A549 (cell line): ENCODE measurements around the gene RRP8. TPM values are rescaled to one million over a fixed set of nuclear protein-coding genes. Genes with fewer than 3 reads are reported as not detected.

Source experiments
- ATAC-seq, 2 experiments: fragments of 200-7000 bp in 1 of 2; fragments of >200 bp in 1 of 2; cut with Nextera tagmentation in 1 of 2; cut with Tn5 transposase in 1 of 2; 3 replicates each; pipeline versions ENCODE4 v1.8.0 to v1.9.1; 2018 to 2020; ENCODE audit warnings: mild to moderate bottlenecking in 1 of 2, moderate library complexity in 1 of 2
- CTCF ChIA-PET: fragments of 300-600 bp; sonication (Branson Sonifier 250); formaldehyde crosslinking; extraction: SDS; loops from one replicate; lab custom pipeline; 2021; ENCODE audit warnings: antibody characterized with exemption, inconsistent platforms; lab: Yijun Ruan, JAX
- POLR2A ChIA-PET: fragments of 350-600 bp; formaldehyde crosslinking; extraction: SDS; loops from one replicate; lab custom pipeline; 2021; ENCODE audit warnings: antibody characterized with exemption, inconsistent platforms; lab: Yijun Ruan, JAX
- DNase-seq, 2 experiments: peaks; one replicate each; pipeline versions ENCODE4 v3.0.0 to v3.0.0-alpha.2; 2011 to 2016; ENCODE audit warnings: low read depth in 1 of 2, low spot score in 1 of 2
- FAIRE-seq: peaks from 2 replicates; lab custom pipeline; 2011; peaks lifted over from hg19 to GRCh38; lab: Jason Lieb, UNC
- H3K27ac ChIP-seq, 2 experiments: fragments of >200 bp; sonication (Bioruptor Twin); formaldehyde crosslinking; 3 replicates each; pipeline ENCODE4 v1.5.1; 2016 to 2017
- H3K4me1 ChIP-seq: fragments of >200 bp; sonication (Bioruptor Twin); formaldehyde crosslinking; 3 replicates; pipeline ENCODE4 v1.6.1; 2016
- H3K4me2 ChIP-seq: fragments of >200 bp; sonication (Bioruptor Twin); formaldehyde crosslinking; 3 replicates; pipeline ENCODE4 v1.6.1; 2016
- H3K4me3 ChIP-seq: fragments of >200 bp; sonication (Bioruptor Twin); formaldehyde crosslinking; 3 replicates; pipeline ENCODE4 v1.5.1; 2016
- H3K9me3 ChIP-seq: fragments of >200 bp; sonication (Bioruptor Twin); formaldehyde crosslinking; 3 replicates; pipeline ENCODE4 v1.6.1; 2016
- ATOH8 ChIP-seq: fragments of 250-450 bp; sonication (Bioruptor Pico); IDR thresholded peaks from 2 replicates; pipeline ENCODE4 v1.5.0; 2020; ENCODE audit warnings: low read depth, mild to moderate bottlenecking, moderate library complexity
- BCL3 ChIP-seq: fragments of >200 bp; sonication (Bioruptor Twin); formaldehyde crosslinking; IDR thresholded peaks from 3 replicates; pipeline ENCODE4 v1.6.1; 2016
- BHLHE40 ChIP-seq: IDR thresholded peaks from 2 replicates; pipeline ENCODE4 v1.6.1; 2012; ENCODE audit warnings: low read depth, low read length, inconsistent platforms
- CEBPB ChIP-seq, 2 experiments: fragments of >200 bp in 1 of 2; sonication (Bioruptor Twin) in 1 of 2; formaldehyde crosslinking in 1 of 2; IDR thresholded peaks; 2 replicates each; pipeline ENCODE4 v1.6.1; 2012 to 2016
- CHD2 ChIP-seq: fragments of 150-350 bp; IDR thresholded peaks from 2 replicates; pipeline ENCODE4 v1.6.1; 2014; ENCODE audit warnings: low read length; ENCODE audit not compliant: partially characterized antibody
- CTCF ChIP-seq: fragments of >200 bp; sonication (Bioruptor Twin); formaldehyde crosslinking; IDR thresholded peaks from 3 replicates; pipeline ENCODE4 v1.5.1; 2016
- EHMT2 ChIP-seq: fragments of 200-600 bp; sonication (generic); IDR thresholded peaks from 2 replicates; pipeline ENCODE4 v1.6.1; 2016; ENCODE audit warnings: antibody characterized with exemption, low read depth, mild to moderate bottlenecking, moderate library complexity
- ELK1 ChIP-seq: fragments of 150-350 bp; IDR thresholded peaks from 2 replicates; pipeline ENCODE4 v1.6.1; 2014; ENCODE audit warnings: low read depth, mild to moderate bottlenecking, low read length
- EP300 ChIP-seq, 2 experiments: fragments of >200 bp; sonication (Bioruptor Twin); formaldehyde crosslinking; IDR thresholded peaks; 2 replicates in 1 of 2; 3 replicates in 1 of 2; pipeline ENCODE4 v1.6.1; 2016 to 2017
- FOSL2 ChIP-seq, 2 experiments: fragments of 450-650 bp in 1 of 2; fragments of >200 bp in 1 of 2; sonication (Bioruptor Twin) in 1 of 2; formaldehyde crosslinking; IDR thresholded peaks; 2 replicates each; pipeline versions ENCODE4 v1.5.0 to v1.6.1; 2016 to 2020; ENCODE audit warnings: mild to moderate bottlenecking in 1 of 2, moderate library complexity in 1 of 2
- GATA3 ChIP-seq: IDR thresholded peaks from 2 replicates; pipeline ENCODE4 v1.6.1; 2012; ENCODE audit warnings: borderline replicate concordance
- HES2 ChIP-seq: fragments of >200 bp; sonication (Bioruptor Twin); formaldehyde crosslinking; IDR thresholded peaks from 2 replicates; pipeline ENCODE4 v1.6.1; 2016
- HEYL ChIP-seq: fragments of 250-450 bp; sonication (Bioruptor Pico); IDR thresholded peaks from 2 replicates; pipeline ENCODE4 v1.8.0; 2021; ENCODE audit warnings: mild to moderate bottlenecking, moderate library complexity
- HMGXB4 ChIP-seq: fragments of 250-450 bp; sonication (Bioruptor Pico); IDR thresholded peaks from 2 replicates; pipeline ENCODE4 v1.5.0; 2021; ENCODE audit warnings: mild to moderate bottlenecking, moderate library complexity, borderline replicate concordance
- HOXA7 ChIP-seq: fragments of 250-450 bp; sonication (Bioruptor Pico); IDR thresholded peaks from 2 replicates; pipeline ENCODE4 v1.5.0; 2020; ENCODE audit warnings: mild to moderate bottlenecking, moderate library complexity
- HOXB13 ChIP-seq: fragments of 250-450 bp; sonication (Bioruptor Pico); IDR thresholded peaks from 2 replicates; pipeline ENCODE4 v1.5.0; 2020; ENCODE audit warnings: low read depth, mild to moderate bottlenecking, moderate library complexity
- MAZ ChIP-seq: fragments of 150-350 bp; IDR thresholded peaks from 2 replicates; pipeline ENCODE4 v1.6.1; 2014; ENCODE audit warnings: antibody characterized with exemption, low read depth, low read length, borderline replicate concordance
- NFE2L2 ChIP-seq: fragments of 150-350 bp; conservative IDR thresholded peaks from 2 replicates; pipeline ENCODE4 v1.6.1; 2014; ENCODE audit warnings: low read length
- PHF8 ChIP-seq: fragments of 200-600 bp; sonication (generic); IDR thresholded peaks from 2 replicates; pipeline ENCODE4 v1.6.1; 2016; ENCODE audit warnings: low read depth, mild to moderate bottlenecking, antibody characterized with exemption, moderate library complexity, borderline replicate concordance
- POLR2A ChIP-seq: IDR thresholded peaks from 2 replicates; pipeline ENCODE4 v1.6.1; 2012; ENCODE audit warnings: mild to moderate bottlenecking, low read length
- RARB ChIP-seq: fragments of 250-450 bp; sonication (Bioruptor Pico); IDR thresholded peaks from 2 replicates; pipeline ENCODE4 v1.8.0; 2021; ENCODE audit warnings: mild to moderate bottlenecking, moderate library complexity
- RCOR1 ChIP-seq: fragments of 150-350 bp; IDR thresholded peaks from 2 replicates; pipeline ENCODE4 v1.6.1; 2014; ENCODE audit warnings: antibody characterized with exemption, low read length, low read depth
- RNF2 ChIP-seq: fragments of 200-600 bp; sonication (generic); IDR thresholded peaks from 2 replicates; pipeline ENCODE4 v1.6.1; 2016; ENCODE audit warnings: low read depth, mild to moderate bottlenecking, antibody characterized with exemption, moderate library complexity, borderline replicate concordance
- ZSCAN20 ChIP-seq: fragments of 250-450 bp; sonication (Bioruptor Pico); IDR thresholded peaks from 2 replicates; pipeline ENCODE4 v1.8.0; 2022; ENCODE audit warnings: mild to moderate bottlenecking, moderate library complexity
- WGBS: methylation state at CpG from one replicate; pipeline ENCODE4 v1.1.6; 2017; ENCODE audit errors: missing lambda C conversion rate; 5-methylcytosine and 5-hydroxymethylcytosine counted together
- polyA plus RNA-seq, 4 experiments: library from polyadenylated mRNA; depleted of rRNA in 3 of 4; stranded (reverse); fragments of >200 nt; fragmentation: RNase III in 1 of 4; extraction: RNeasy Plus Mini Kit Qiagen cat#74134 plus additional on column Dnase treatment in 1 of 4; gene quantifications; 2 replicates in 3 of 4; 3 replicates in 1 of 4; pipeline ENCODE4 v1.2.3, GENCODE V29; 2011 to 2017

The RRP8 gene
- polyA plus RNA-seq, 2 of the 4 experiments (the other 2 are of a cell fraction) = 14.5 to 25.9 TPM

GRCh38 chr11:6647836-6648235, 44.4 kb upstream of the RRP8 start:
- no peak for FAIRE-seq
- H3K4me1 ChIP-seq = no peaks in the 10 kb centered on the region
- no peak overlapping the region for H3K27ac ChIP-seq
- POLR2A ChIA-PET = no interaction called here
- no peak for DNase-seq
- H3K9me3 ChIP-seq = no peaks in the 10 kb centered on the region
- TF ChIP-seq RARB (CRISPR knock-in tag) = no peak
- no peak for TF ChIP-seq RCOR1
- TF ChIP-seq ATOH8 (CRISPR knock-in tag) = no peak
- TF ChIP-seq GATA3 = no peak
- TF ChIP-seq EHMT2 = no peak
- no peak for TF ChIP-seq MAZ
- TF ChIP-seq ZSCAN20 = no peak
- TF ChIP-seq POLR2A = no peak
- TF ChIP-seq PHF8 = no peak
- no peak for TF ChIP-seq HMGXB4 (CRISPR knock-in tag)
- TF ChIP-seq EP300 (IDR thresholded peaks at IDR 0.05) = no peak
- no peak for TF ChIP-seq HEYL (CRISPR knock-in tag)
- TF ChIP-seq HOXA7 = no peak
- no peak for TF ChIP-seq NFE2L2
- no peak for TF ChIP-seq HES2
- TF ChIP-seq, all 56 proteins: peak for 0
- CTCF ChIA-PET = interaction anchor here (1.7 kb wide), 1 partner anchor 10 kb away, joined by 4 read pairs; no protein-coding TSS in a partner anchor
- H3K4me2 ChIP-seq = no peak overlapping the region
- no peak overlapping the region for H3K4me3 ChIP-seq
- WGBS = 58% methylated on average over 2 of the region's 2 CpGs
- no peak for ATAC-seq

GRCh38 chr11:6646918-6647679, 43.7 kb upstream of the RRP8 start:
- DNase-seq (no peak), ATAC-seq (no peak), FAIRE-seq (no peak)
- TF ChIP-seq CHD2 = no peak
- TF ChIP-seq MAZ = no peak
- no peak for TF ChIP-seq EP300 (IDR thresholded peaks at IDR 0.05)
- TF ChIP-seq RNF2 = no peak
- no peak for TF ChIP-seq FOSL2 (IDR thresholded peaks at IDR 0.05)
- TF ChIP-seq FOSL2 (CRISPR knock-in tag; IDR thresholded peaks at IDR 0.05) = no peak
- no peak for TF ChIP-seq CTCF
- no peak for TF ChIP-seq HOXB13
- TF ChIP-seq CEBPB (IDR thresholded peaks at IDR 0.05) = no peak
- TF ChIP-seq BHLHE40 = no peak
- no peak for TF ChIP-seq ELK1
- TF ChIP-seq BCL3 = no peak
- H3K9me3 ChIP-seq = no peaks in the 10 kb centered on the region
- ChIA-PET CTCF (no interaction called here), POLR2A (no interaction called here)
- no peak overlapping the region for H3K4me2 ChIP-seq
- 49% methylated on average over 9 of the region's 9 CpGs for WGBS
- no peaks in the 10 kb centered on the region for H3K4me1 ChIP-seq
- no peak overlapping the region for H3K27ac ChIP-seq
- no peak overlapping the region for H3K4me3 ChIP-seq
